ENCODE measurements around the gene TMEM44. TPM values are rescaled to one million over a fixed set of nuclear protein-coding genes. Genes with fewer than 3 reads are reported as not detected.

The TMEM44 gene
- total and polyA plus RNA-seq, 9 of the 15 experiments (the other 6 are each of a cell fraction or from before 2014, with no cell fraction given), result 0.53 to 18.1 (median 11.3) TPM

- TF ChIP-seq ZBTB40 (IDR thresholded peaks at IDR 0.05) (peak; percentile 98), ZBTB40 (CRISPR knock-in tag; IDR thresholded peaks at IDR 0.05) (no peak), CTBP1 (IDR thresholded peaks at IDR 0.05; ENCODE audit: borderline replicate concordance) (peak; percentile 74), ELF1 (tag; IDR thresholded peaks at IDR 0.05) (peak; percentile 86), CBX1 (IDR thresholded peaks at IDR 0.05; ENCODE audit: low read depth) (0 out of 2 replicates have a peak, but pooled peaks have one; percentile 42), GTF2E2 (tag; IDR thresholded peaks at IDR 0.05) (0 out of 2 replicates have a peak, but pooled peaks have one; percentile 71), SPI1 (IDR thresholded peaks at IDR 0.05; ENCODE audit: borderline replicate concordance, low read depth, low read length) (no peak), ZNF780A (CRISPR knock-in tag; IDR thresholded peaks at IDR 0.05) (no peak), ZNF282 (CRISPR knock-in tag; IDR thresholded peaks at IDR 0.05) (no peak)
- TF ChIP-seq, protein P1, sequence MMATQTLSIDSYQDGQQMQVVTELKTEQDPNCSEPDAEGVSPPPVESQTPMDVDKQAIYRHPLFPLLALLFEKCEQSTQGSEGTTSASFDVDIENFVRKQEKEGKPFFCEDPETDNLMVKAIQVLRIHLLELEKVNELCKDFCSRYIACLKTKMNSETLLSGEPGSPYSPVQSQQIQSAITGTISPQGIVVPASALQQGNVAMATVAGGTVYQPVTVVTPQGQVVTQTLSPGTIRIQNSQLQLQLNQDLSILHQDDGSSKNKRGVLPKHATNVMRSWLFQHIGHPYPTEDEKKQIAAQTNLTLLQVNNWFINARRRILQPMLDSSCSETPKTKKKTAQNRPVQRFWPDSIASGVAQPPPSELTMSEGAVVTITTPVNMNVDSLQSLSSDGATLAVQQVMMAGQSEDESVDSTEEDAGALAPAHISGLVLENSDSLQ (IDR thresholded peaks at IDR 0.05), result no peak
- TF ChIP-seq, protein P2, sequence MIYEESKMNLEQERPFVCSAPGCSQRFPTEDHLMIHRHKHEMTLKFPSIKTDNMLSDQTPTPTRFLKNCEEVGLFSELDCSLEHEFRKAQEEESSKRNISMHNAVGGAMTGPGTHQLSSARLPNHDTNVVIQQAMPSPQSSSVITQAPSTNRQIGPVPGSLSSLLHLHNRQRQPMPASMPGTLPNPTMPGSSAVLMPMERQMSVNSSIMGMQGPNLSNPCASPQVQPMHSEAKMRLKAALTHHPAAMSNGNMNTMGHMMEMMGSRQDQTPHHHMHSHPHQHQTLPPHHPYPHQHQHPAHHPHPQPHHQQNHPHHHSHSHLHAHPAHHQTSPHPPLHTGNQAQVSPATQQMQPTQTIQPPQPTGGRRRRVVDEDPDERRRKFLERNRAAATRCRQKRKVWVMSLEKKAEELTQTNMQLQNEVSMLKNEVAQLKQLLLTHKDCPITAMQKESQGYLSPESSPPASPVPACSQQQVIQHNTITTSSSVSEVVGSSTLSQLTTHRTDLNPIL (CRISPR knock-in tag; IDR thresholded peaks at IDR 0.05), result no peak
Measured at GRCh38 chr3:194671900-194672808, 38.9 kb upstream of the TMEM44 start, which contains the start of gene LSG1 (continued).
